Measurements from ENCODE around the gene SLC7A5. TPM values are rescaled to one million over a fixed set of nuclear protein-coding genes. Genes with fewer than 3 reads are reported as not detected.
"Not testable (repeated sequence)": the region's sequence is repeated elsewhere in the genome, so short reads cannot be mapped to it uniquely, and the experiment has no call there.

Gene SLC7A5
- total RNA-seq, 4 donors from 2014 or later = 3.1 to 10.4 (median 6.0) TPM

GRCh38 chr16:87895641-87896141 lies 26.4 kb upstream of the SLC7A5 start:
- peaks cover 6% of the 10 kb centered on the region for H3K27me3 ChIP-seq
- H3K36me3 ChIP-seq = no peaks in the 10 kb centered on the region
- no peak overlapping the region for H3K4me3 ChIP-seq
- no peak for ATAC-seq
- peaks cover 0 to 19% (median 0%) of the 10 kb centered on the region in 3 donors for H3K4me1 ChIP-seq
- H3K27ac ChIP-seq = no peak overlapping the region
- no peaks in the 10 kb centered on the region for H3K9me3 ChIP-seq
- TF ChIP-seq POLR2AphosphoS5 (IDR thresholded peaks at IDR 0.05) (no peak), POLR2A (IDR thresholded peaks at IDR 0.05) (no peak), CTCF (IDR thresholded peaks at IDR 0.05) (no peak), EP300 (IDR thresholded peaks at IDR 0.05) (no peak)
- WGBS, 2 donors (ENCODE audit: low coverage in 1 of 2) = 82% methylated on average over 4 of the region's 10 CpGs; no CpG with 5 or more reads in 1 of the 2 donors

GRCh38 chr16:87894005-87894404 lies 24.7 kb upstream of the SLC7A5 start:
- H3K27me3 ChIP-seq, H3K36me3 ChIP-seq, H3K9me3 ChIP-seq, H3K4me3 ChIP-seq: not testable (repeated sequence)
- H3K4me1 ChIP-seq = peaks cover 0 to 19% (median 0%) of the 10 kb centered on the region in 3 donors
- ATAC-seq = peak; percentile 57
- 40 to 60% methylated on average over 1 to 3 of the region's 4 CpGs for WGBS, 2 donors (ENCODE audit: low coverage in 1 of 2)
- H3K27ac ChIP-seq = peak overlapping the region in 3 of 4 donors; percentile 27 to 57 (median 42)

- Histone ChIP-seq H3K9me3 (peaks cover 0 to 5% (median 0%) of the 10 kb centered on the region in 3 donors), H3K36me3 (no peaks in the 10 kb centered on the region), H3K27me3 (no peaks in the 10 kb centered on the region), H3K27ac (no peak overlapping the region), H3K4me1 (peaks cover 0 to 19% (median 0%) of the 10 kb centered on the region in 3 donors), H3K4me3 (no peak overlapping the region)
- 86% methylated on average over 5 of the region's 21 CpGs; no CpG with 5 or more reads in 1 of the 2 donors for WGBS, 2 donors (ENCODE audit: low coverage in 1 of 2)
- ATAC-seq = no peak
- TF ChIP-seq POLR2A (IDR thresholded peaks at IDR 0.05) (no peak), POLR2AphosphoS5 (IDR thresholded peaks at IDR 0.05) (no peak), CTCF (IDR thresholded peaks at IDR 0.05) (no peak), EP300 (IDR thresholded peaks at IDR 0.05) (no peak)
These were observed 22.5 kb upstream of the SLC7A5 start for GRCh38 chr16:87891764-87892163.

GRCh38 chr16:87889762-87890161 lies 20.5 kb upstream of the SLC7A5 start:
- 87 to 96% methylated on average over 9 to 10 of the region's 10 CpGs for WGBS, 2 donors (ENCODE audit: low coverage in 1 of 2)

GRCh38 chr16:87888346-87888745 lies 19.0 kb upstream of the SLC7A5 start:
- H3K4me1 ChIP-seq, H3K36me3 ChIP-seq, H3K4me3 ChIP-seq, H3K27ac ChIP-seq, ATAC-seq, H3K9me3 ChIP-seq: not testable (repeated sequence)
- H3K27me3 ChIP-seq = peaks cover 16% of the 10 kb centered on the region
- no CpG with 5 or more reads among the region's 7 CpGs for WGBS, 2 donors (ENCODE audit: low coverage in 1 of 2)

More at GRCh38 chr16:87889762-87890161, 20.5 kb upstream of the SLC7A5 start:
- not testable (repeated sequence) for H3K36me3 ChIP-seq, ATAC-seq, H3K9me3 ChIP-seq, H3K4me3 ChIP-seq, H3K27me3 ChIP-seq, H3K27ac ChIP-seq
- H3K4me1 ChIP-seq = peaks cover 0 to 19% (median 0%) of the 10 kb centered on the region in 3 donors

GRCh38 chr16:87887931-87888330 lies 18.6 kb upstream of the SLC7A5 start:
- not testable (repeated sequence) for H3K4me3 ChIP-seq, H3K27ac ChIP-seq, H3K9me3 ChIP-seq, H3K4me1 ChIP-seq, H3K36me3 ChIP-seq, ATAC-seq
- 67 to 69% methylated on average over 4 to 6 of the region's 8 CpGs for WGBS, 2 donors (ENCODE audit: low coverage in 1 of 2)
- H3K27me3 ChIP-seq = peaks cover 18% of the 10 kb centered on the region

GRCh38 chr16:87885371-87885967 lies 16.2 kb upstream of the SLC7A5 start:
- not testable (repeated sequence) for H3K4me3 ChIP-seq, H3K36me3 ChIP-seq, H3K4me1 ChIP-seq, ATAC-seq, H3K9me3 ChIP-seq, H3K27ac ChIP-seq
- H3K27me3 ChIP-seq = peaks cover 43% of the 10 kb centered on the region
- WGBS, 2 donors (ENCODE audit: low coverage in 1 of 2) = 40 to 66% methylated on average over 1 to 6 of the region's 8 CpGs
